Activated CD4-positive, alpha-beta T cell treated with anti-CD3 and anti-CD28 coated beads, Interleukin-2, amount 50 U/mL, for 16 hours (primary cell): ENCODE measurements around the gene EPHA5.
"Not testable (repeated sequence)": the region's sequence is repeated elsewhere in the genome, so short reads cannot be mapped to it uniquely, and the experiment has no call there.

Experiments
- DNase-seq: peaks from one replicate; pipeline ENCODE4 v3.0.0-alpha.2; 2020

Gene EPHA5

DNA sequence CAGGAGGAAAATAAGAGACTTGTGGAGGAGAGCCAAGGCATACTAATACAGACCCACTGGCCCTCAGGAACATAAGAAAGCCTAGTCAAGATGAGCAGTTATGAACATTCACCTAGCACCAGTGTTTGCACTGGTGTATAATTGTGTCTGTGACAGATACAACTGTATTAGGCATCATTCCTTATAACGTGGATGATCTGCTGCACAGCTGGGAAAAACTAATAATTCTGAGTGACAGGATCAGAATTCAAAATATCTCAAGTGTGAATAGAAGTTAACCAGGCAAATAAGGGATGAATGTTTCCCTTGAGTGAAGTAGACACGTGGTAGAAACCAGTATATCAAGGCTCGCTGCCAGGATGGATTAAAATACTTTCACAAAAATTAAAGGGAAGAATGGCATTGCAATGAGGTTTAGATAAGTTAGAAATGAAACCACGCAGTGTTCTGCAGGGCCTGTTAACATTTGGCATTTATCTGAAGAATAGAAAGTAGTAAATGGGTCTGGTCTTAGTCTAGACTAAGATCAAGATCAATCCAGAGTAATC lies 325.9 kb downstream of the EPHA5 start:
- no peak for DNase-seq

DNA sequence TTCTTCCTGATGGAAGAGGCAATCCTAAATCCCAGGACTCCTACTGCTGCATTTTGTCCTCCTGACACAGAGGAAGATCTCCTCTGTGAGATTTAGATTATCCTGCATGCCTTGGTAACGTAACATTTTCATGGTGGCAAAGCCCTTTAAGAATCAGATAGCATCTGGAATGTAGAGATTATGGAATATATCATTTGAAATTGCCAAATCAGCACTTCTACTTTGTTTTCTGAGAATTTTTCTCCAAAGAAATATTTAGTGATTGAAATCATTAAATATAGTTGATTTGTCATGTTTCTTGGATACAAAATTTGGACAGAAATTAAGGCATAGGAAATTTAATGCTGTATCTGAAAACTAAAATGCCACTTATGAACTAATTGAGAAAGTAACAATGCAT lies 326.9 kb downstream of the EPHA5 start:
- no peak for DNase-seq

DNA sequence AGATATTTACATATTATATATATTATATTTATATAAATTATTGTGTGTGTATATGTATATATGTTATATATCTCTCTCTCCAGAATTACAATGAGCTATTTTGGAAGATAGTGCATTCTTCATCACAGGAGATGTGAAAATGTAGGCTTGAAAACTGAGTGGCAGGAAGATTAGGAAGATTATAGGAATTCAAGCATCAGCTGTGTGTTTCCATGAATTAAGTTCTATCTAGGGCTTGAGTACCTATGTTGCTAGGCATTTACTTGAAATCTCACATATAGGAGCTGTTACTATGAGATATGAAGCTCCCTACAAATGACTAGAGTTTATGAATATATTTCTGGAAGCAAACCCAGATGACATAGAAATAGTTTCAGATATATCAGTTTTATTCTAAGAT lies 328.7 kb downstream of the EPHA5 start:
- DNase-seq, result no peak

DNA sequence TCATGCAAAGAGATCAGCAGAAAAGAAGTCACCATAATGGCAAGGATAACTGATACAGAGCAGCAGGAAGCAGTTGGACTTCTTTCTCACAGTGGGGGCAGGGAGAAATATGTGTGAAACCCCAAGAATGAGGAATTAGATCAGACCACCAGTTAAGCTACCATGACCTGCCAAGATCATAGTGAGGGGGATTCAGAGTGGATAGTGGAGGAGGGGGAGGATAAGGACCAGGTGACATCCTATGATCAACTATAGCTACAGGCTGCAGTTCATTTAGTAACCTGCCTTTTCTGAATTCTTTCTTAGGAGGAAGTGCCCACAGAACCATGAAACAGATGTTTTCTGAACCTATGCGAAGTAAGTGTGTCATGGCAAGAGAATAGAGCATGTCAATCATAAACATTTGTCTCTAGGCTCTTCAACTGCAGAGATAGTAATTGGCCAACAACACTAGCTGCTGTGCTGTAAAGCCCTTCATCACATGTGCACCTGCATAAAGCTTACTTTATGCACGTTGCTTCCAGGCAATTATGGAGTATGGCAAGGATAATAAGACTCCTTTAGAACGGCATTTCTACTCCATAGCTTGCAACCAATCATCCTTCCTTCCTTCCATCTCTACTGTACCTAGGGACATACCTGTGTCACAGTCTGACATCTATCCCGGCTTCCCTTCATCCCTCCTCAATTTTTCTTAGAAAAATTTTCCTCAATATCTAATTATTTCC lies 329.7 kb downstream of the EPHA5 start:
- DNase-seq, result no peak

DNA sequence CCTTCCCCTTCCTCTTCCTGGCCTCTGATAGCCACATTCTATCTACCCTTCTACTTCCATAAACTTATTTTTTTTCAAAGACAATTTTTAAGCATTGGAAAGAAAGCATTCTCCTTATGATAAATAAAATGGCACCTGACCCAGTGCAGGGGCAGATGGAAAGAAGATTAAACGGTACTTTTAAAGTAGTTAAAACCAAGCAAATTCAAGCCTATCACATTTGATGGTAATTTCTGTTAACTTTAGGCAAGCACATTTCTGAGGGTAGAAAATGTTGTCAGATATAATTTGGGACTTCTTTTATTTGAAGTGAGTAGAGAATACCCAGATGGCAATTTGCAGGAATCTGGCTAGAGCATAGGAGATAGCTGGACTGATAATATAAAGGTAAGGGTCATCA lies 332.9 kb downstream of the EPHA5 start:
- no peak for DNase-seq

DNA sequence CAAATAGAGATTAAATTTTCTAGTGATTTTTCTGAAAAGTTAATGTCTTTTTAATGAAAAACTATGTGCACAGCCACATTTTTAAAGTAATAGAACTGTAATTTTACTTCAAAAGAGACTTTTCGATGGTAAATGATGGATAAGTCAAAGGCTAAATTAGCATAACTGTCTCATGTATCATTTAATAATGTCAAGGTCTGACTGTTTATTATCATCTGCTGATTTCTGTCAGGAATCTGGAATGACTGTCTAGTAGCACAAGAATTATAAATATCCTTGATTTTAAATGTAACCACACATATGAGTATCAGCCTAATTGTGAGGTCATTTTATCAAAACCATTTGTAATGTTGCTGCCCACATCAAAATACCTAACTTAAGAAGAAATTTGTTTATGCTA lies 333.8 kb downstream of the EPHA5 start:
- no peak for DNase-seq

DNA sequence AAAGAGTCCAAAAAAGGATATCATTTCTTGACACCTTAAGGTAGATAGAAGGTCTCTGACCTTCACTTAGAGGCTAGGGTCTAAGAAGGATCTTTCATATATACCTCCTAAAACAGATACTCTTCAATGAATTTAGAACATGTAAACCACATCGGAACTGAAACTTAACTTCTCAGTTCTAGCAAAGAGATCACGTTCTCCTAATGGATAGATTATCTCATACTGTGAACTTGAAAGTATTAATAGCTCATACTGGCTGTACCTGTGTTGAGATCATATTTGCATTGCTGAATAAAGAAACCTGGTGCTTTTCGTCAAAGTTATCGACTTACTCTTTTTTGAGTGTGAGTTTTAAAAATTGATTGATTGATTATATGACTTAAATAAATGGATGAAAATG lies 353.8 kb downstream of the EPHA5 start:
- no peak for DNase-seq

DNA sequence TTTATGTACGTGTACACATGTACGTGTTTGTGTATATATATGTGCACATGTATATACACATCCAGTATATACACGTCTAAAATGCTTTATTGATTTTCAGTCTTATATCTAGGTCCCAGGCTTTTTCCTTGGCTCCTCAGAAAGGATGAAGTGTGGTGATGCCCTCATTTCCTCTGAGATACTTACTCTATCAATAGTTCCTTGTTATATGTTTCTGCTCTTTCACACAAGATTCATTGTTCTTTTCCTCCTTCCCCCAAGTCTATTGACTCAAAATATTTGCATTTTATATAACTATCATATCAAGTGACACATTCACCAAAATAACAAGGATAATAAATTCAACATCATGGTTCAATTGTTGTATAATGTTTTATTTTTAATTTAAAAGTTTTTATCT lies 359.2 kb downstream of the EPHA5 start:
- no peak for DNase-seq

DNA sequence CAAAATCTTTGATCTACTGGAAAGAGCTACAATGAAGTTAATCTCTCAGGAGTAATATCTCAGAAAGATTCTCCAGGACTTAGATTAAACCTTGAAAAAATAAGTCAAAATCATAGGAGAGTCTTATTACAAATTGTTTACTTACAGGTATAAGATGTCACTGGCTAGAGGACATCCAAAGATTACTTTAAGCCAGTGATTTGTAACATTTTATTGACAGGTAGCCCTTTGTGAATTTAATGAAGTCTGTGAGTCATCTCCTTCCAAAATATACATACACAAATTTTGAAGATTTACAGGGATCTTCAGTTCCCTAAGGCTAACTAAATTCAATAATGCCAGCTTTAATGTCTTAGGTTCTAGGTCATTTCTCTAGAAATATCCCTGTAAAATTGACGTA lies 359.7 kb downstream of the EPHA5 start:
- no peak for DNase-seq

DNA sequence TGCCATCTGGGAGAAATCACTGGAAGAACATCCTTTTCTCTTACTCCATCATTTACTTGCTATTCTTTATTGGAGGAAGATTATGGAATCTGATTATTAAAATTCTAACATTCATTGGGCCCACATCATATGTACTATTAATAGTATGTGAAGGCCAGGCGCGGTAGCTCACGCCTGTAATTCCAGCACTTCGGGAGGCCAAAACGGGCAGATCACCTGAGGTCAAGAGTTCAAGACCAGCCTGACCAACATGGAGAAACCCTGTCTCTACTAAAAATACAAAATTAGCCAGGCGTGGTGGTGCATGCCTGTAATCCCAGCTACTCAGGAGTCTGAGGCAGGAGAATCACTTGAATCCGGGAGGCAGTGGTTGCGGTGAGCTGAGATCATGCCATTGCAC lies 361.7 kb downstream of the EPHA5 start:
- DNase-seq, result not testable (repeated sequence)

DNA sequence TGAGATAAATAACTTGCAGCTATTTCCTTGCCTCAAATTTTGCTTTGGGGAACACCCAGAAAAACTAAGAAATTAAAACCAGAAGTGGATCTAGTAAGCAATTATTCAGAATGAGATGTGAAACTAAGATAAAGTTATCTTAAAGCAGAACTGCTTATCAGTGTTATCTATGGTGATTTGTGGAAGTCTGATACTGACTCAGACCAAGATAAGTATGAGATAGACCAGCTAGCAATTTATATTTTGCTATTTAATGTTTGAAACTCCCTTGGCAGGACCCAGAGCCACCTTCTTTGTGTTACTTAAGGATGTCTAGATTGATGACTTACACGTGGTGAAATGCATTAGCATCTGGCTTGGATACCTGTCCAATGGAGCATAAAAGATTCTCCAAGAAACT lies 368.1 kb downstream of the EPHA5 start:
- DNase-seq, result no peak

DNA sequence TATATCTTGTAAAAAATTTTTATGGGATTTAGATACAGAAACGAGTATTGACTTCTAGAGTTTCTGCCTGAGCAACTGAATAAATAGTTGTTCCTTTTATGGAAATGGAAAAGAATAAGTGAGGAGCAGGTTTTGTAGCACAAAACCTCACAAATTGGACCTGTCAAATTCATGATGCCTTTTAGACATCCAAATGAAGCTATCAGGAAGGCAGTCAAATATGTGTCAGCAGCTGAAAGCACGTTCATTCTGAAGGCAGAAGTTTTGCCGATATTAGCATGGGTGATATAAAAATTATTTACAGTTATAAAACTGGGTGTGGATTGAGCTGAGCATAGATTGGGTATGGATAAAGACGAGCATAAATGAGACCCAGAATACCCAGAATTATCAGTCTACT lies 374.0 kb downstream of the EPHA5 start:
- no peak for DNase-seq

DNA sequence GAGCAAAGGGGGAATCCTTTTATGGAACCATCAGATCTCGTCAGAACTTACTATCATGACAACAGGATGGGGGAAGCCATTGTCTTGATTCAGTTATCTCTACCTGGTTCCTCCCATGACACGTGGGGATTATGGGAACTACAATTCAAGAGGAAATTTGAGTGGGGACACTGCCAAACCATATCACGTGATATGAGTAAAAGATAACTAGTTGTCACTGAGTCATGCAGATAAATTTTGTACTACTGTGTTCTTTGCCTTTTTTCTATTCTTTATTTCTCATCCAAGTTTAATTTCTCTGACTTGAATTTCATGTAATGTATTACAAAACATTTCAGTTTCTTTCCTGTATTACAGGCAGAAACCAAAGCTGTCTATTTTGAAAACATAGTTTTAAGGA lies 383.2 kb downstream of the EPHA5 start:
- DNase-seq, result no peak
